NCI-H1048 (cell line): ENCODE measurements around the gene ABLIM3.

Experiments
- DNase-seq: peaks from one replicate; lab custom pipeline; 2025; lab: John Stamatoyannopoulos, UW

Gene ABLIM3

DNA sequence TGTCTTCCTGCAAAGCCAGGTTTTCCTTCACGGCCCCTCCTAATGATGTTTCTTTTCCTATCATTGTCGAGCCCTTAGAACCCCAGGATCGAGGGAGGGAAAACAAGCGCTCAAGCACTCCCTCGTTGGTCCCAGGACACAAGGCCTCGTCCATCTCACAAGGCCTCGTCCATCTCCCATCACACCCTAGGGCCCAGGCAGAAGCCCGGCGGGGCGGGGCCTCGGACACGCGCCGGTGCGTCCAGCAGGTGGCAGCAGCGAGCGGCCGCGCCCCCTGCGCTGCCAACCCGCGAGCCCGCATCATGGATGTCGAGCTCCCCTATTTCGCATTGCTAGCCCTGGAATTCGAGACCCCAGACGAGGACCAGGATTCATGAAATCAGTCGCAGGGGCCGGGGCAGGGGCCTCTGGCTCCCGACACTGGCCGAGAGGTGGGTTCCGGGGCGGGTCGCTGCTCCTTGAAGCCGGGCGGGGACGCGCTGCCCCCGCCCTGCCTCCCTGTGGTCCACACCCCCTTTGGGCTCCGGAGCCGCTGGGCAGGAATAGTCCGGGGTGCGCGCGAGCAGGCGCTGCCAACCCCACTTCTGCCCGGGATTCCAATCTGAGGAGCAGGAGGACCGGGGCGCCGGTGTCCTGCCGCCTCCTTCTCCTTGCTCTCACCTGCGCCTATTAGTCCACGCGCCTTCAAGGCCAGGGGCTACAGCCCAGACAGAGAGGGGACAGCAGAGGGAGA, at the start of gene ABLIM3:
ABLIM3 (plus strand) TSS at position 270 of the 733 bp plus-strand sequence. CDS start 603 bp downstream, outside the sequence.
- no peak for DNase-seq

DNA sequence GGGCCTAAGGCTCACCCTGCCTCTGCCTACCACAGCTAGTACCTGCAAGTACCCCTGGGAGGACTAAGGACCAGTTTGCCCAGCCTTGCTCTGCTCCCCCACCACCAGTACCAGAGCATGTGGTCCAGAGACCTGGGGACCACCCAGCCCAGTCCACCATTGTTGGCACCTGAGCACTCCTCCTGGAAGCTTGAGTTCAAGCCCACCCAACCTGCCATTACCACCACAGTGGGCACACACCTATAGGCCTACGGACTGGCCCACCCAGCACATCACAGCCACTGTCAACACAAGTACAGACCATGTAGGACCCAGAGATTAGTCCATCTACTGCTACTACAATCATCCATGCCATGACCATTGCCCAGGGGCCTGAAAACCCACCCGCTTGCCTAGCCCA, 47.7 kb upstream of the ABLIM3 start:
- no peak for DNase-seq

DNA sequence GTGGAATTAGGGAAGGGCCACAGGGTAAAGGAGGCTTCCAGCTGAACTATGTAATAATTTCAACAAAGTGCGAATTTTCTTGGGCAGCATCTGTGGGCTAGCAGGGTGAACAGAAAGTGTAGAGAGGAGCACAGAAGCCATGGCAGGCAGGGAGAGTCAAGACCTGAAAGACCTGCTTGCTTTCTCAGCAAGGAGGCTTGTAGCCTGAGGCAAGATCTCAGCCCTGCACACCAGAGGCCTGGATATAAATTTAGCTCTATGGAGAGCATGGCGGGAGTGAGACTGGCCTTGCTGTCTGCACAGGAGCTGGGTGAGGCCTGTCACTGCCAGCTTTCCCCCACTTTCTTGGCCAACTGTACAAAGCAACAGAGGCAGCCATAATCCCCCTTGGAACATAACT, 46.3 kb upstream of the ABLIM3 start:
- no peak for DNase-seq

DNA sequence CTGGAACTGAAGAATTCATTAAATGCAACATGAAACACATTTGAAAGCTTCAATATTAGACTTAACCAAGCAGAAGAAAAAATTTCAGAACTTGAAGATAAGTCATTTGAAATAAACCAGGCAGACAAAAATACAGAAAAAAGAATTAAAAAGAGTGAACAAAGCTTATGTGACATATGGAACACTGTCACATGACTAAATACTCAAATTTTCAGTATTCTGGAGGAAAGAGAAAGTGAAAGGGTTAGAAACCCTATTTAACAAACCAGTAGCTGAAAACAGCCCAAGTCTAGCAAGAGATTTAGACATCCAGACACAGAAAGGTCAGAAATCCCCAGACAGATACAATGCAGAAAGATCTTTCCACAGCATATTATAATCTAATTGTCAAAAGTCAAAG, 41.4 kb upstream of the ABLIM3 start:
- no peak for DNase-seq

DNA sequence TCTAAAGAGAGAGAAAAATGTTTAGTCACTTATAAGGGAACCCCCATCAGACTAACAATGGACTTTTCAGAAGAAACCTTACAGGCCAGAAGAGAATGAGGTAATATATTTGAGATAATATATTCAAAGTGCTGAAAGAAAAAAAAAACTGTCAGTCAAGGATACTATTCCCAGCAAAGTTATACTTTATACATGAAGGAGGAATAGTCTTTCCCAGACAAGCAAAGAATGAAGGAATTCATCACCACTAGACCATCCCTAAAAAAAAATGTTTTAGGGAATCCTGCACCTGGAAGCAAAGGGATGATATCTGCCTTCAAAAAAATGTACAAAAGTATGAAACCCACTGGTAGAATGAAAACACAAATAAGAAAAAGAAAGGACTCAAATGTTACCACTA, 41.0 kb upstream of the ABLIM3 start:
- no peak for DNase-seq

DNA sequence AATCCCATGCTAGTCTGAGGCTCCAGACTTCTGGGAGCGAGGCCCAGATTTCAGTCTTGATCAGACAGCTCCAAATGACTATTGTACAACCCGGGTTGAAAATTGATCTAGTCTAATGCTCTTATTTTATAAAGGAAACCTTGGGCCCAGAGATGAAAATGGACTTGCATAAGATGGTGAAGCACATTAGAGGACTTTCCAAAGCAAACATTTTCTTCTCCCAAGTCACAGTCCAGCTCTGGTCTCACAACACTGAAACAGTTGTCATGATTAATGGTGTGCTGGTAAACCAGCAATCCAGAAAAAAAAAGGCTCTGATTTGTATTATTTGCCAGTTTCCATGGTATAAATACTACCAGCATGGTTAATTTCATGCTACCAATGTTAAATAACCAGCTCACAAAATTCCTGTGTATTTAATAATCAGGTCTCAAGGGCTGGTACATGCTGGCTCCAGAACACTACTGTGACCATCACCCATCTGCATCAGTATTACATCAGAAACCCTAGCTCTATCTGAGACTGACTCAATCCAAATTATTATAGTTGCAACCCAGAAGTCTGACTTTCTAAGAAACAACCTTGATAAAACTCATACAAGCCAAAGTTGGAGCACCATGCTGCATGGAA, 32.5 kb upstream of the ABLIM3 start:
- DNase-seq = no peak

DNA sequence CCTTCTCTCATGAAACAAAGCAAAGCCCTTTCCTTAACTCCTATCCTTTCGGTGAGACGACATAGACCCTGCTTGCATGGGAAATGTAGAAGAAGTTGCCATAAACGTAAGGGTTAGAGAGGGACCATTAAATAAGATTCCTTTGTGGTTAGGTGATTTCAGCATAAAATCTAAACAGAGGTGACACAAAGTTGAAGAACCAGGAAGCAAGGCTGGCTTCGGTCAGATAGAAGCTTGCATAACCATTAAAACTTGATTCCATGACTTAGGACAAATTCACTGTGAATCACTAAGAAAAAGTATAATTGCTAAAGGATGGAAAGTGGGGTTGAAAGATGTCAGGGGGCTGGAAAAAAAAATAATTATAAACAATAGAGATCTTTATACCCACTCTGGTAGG, 30.9 kb upstream of the ABLIM3 start:
- no peak for DNase-seq

DNA sequence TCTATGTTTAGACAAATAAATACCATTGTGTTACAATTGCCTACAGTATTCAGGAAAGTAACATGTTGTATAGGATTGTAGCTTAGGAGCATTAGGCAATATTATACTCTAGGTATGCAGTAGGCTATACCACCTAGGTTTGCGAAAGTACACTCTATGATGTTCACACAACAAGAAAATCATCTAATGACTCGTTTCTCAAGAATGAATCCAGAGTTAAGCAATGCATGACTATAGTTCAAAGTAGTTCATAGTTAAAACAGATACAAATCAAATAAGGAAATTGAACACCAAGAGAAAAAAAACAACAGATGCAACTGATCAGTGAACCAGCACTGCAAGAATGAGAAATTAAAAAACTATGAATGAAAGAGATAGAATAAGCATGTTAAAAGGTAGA, 27.6 kb upstream of the ABLIM3 start:
- no peak for DNase-seq

DNA sequence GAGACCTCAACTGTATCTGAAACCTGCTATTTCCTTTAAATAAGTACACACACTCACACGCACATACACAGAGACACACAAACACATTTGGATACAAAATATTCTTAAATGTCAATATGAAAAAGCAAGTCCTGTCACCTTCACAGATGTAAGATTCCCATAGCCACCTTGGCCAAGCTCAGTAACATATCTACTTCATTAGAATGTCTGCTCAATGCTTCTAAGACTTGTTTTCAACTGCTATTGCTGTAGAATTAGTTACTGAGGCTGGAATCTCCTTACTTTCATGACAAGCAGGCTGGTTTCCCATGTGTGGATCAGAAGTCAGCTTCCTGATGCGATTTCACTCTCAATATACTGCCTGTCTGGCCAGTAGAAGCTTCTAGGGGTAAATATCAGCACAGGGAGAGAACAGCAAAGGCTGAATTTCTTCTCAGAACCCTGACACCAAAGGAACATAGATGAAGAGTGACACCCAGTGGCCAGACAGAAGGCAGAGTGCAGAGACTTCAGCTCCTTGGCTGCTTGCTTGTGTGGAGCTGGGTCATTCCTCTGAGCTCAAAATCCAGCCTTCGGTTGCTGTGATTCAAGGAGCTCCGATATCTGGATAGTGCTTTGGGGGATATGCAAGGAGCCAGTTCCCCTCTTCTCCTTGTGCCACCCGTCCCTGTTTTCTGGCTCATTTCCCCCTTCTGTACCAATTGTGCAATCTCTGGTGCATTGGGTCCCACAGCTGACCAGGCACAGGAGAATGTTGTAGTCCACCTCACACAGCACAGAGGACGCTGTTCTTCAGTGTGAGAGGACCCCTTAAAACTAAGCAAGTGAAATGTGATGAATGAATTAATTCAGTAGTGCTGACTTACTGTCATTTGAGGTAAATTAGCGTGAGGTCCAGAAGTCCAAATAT, 26.6 kb upstream of the ABLIM3 start:
- no peak for DNase-seq

DNA sequence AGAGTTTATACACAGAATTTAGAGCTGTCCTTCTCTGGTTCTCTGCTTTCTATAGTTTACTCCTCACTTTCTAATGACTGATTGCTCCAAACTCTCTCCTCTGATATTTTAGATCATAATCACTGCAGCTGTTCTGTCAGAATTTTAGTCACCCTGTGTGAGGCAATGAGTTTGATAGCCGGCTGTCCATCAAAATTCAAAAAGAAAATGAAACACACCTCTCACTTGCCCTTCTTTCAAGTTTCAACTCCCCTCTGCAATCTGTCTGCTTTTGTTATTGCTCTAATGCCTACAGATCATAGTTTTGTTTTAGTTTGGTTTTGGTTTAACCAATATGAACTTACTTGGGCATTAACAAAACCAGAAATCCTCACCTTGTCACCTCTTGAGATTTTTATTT, 23.3 kb upstream of the ABLIM3 start:
- DNase-seq = no peak

DNA sequence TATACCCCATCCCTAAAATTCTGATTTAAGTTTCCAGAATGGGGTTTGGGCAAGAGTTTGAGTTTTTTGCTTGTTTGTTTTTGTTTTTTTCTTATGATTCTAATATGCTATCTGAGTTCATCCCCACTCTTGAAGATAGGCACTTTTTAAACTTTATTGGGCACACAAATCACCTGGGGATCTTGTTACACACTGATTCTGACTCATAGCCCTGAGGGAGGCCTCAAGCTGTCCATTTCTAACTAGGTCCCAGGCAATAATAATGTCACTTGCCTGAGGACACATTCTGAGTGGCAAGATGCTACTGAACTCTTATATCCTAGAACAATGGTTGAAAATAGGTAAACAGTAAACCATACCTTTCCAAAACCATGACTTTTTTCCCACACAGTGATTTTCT, 22.8 kb upstream of the ABLIM3 start:
- no peak for DNase-seq

DNA sequence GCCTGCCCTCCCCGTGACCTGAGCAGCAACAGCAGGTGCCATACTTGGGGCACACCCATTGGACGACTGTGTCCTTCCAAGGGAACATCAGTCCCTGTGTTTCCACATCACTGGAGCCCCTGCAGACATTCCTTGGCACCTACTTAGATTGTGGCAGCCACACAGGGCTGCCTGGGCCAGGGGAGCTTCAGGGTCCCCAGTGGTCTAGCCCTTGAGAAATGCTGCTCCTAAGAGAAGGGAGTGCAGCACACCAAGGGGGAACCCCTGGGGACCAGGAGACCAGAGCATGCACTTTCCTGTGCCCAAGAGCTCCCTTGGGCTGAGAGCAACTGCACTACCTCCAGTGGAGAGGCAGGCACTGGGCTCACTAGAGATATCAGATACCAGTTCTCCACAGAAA, 20.1 kb upstream of the ABLIM3 start:
- DNase-seq = no peak

DNA sequence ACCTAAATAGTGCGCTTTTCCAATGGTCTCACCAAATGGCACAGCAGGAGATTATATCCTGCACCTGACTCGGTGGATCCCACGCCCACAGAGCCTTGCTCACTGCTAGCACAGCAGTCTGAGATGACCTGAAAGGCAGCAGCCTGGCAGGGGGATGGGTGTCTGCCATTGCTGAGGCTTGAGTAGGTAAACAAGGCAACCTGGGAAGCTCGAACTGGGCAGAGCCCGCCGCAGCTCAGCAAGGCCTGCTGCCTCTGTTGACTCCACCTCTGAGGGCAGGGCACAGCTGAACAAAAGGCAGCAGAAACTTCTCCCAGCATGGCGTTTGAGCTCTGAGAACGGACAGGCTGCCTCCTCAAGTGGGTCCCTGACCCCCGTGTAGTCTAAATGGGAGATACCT, 18.1 kb upstream of the ABLIM3 start:
- DNase-seq = no peak

DNA sequence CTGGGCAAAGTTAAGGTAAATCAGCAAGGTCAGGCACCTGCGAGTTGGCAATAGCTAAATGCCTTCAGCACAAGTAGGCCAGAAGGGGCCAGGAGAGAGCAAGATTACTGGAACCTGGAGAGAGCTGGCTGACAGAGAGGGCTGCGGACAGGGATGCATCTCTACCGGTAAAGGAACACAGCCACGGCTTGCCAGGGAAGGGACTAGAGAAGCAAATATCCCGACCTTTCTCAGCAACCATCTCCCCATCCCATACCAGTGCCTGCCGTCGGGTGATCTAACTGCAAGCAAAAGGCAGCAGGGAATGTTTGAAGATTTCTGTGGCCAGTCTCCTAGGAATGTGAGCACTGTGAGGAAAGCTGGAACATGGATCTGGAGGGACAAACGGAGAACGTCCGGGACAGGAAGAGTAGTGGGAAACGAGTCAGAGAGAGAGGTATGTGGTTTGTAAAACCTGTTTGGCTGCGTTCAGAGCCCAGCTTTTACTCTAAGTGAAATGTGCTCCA, 15.9 kb upstream of the ABLIM3 start:
- no peak for DNase-seq

DNA sequence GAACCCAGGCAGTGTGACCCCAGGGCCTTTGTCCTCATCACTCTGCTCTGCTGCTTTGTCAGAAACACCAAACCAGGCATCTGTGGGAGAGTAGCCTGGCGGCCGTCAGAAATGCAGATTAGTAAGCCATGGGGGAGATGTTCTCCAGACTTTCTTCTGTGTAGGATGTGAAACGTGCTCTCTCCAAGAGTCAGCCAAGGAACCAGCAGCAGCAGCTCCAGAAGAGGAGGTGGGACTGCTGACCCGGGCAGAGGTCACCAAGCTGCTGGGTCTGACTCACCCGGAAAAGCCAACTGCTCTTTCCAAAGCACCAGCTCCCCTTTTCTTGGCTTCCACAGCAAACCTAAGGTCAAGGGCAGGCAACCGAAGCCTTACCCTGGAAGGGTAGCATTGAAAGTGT, 14.4 kb upstream of the ABLIM3 start:
- no peak for DNase-seq

DNA sequence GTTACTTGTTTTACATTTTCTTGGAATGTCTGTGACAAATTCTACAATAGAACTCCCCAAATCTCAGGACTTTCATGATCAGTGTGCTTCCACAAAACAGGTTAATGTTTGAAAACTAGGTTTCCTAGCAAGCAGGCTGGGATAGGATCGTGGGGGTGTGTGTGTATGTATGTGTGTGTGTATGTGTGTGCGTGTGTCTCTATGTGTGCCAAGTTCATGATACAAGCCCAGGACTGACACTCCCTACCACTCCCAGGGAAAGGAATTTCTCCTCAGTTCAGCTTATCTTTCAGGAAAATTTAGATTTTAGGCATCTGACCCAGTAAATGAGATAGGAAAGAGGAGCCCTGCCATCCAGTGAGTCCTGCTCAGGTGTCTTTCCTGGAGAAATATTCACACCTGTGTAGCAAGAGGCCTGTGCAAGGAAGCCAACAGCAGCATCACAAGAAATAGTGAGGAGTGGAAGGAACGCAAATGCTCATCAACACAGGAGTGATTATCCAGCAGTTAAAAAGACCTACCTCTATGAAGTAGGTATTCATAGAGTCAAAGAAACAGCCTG, 13.8 kb upstream of the ABLIM3 start:
- no peak for DNase-seq

DNA sequence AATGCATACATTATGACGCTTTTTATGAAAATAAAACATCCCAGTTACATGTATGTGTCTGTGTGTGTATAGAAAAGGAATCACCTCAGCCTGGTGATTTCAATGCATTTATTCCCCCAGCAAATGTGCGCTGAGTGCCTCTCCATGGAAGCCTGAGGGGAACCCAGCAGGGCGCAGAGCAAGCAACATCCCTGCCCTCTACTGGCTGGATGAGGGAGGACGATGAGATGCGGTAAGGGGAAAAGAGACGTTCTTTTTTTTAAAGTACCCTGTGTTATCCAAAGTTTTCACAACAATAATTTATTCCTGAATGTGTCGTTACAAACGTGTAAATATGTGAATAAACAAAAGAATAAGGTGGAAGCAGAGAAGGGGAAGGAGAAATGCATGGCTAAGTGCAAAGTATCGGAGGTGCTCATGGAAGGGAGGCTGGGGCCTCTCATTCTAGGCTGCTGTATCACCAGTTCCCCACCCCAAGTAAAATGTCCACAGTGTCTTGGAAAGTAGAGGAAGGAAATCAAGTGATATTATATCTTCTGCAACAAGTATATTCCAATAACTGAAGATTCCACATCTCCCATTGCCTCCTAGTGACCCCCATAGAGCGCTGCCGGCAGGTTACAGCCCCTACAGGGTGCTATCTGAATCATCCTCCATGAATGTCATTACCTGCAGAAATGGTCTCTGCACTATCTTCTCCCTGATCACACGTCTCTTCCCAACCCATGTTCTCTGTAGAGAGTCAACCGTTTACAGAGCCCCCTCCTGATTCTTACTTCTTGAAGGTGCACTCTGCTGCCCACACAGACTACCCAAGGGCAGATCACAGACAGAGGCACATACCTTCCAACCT, 13.0 kb upstream of the ABLIM3 start:
- DNase-seq = no peak

DNA sequence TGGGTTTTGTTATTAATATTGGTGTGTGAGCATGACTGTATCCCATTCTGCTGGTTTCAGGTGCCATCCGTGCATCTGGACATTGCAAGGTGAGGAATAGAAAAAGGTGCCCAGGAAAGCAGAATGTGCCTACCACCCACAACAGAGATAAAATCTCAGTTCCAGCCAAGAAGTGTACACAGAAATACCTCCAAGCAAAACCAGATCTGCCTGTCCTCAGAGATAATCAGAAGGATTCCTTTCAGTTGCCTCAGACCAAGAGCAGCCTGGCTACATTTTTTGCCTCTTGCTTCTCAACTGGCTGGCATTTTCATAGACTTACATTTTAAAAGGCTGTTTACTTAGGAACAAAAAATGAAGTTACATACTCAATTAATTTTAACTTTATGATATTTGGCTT, 12.1 kb upstream of the ABLIM3 start:
- no peak for DNase-seq

DNA sequence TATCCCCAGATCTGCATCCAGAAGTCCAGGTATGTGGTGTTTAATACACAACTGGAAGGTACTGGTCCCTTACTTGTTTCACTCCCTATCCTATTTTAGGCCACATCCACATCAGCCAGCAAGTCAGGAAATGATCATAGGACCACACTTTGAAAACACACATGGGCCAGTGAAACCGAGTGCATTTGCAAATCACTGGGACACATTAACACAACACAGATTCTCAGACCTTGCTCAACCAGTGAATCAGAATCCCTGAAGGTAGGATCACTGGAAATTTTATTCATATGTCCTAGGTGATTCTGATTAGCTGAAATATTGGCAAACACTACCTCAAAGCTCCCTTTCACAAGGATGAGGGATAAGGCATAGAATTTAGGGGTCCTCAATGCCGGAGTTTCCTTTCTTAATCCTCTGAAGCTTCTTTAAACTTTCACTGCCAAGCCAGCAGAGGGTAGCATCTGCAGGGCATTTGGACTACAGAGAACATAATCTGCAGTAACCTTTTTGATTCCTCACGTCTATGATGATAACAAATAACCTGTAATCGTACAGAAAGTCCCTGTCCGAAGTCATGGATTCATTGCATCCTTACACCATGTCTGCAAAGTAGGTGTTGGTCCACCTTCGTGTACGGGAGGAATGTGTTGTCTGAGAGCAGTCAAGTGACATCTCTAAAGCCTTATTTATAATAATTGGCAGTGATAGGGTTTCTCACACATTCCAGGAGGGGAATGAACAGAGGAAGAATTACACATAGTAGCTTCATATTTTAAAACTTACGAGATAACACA, 11.0 kb upstream of the ABLIM3 start:
- no peak for DNase-seq

DNA sequence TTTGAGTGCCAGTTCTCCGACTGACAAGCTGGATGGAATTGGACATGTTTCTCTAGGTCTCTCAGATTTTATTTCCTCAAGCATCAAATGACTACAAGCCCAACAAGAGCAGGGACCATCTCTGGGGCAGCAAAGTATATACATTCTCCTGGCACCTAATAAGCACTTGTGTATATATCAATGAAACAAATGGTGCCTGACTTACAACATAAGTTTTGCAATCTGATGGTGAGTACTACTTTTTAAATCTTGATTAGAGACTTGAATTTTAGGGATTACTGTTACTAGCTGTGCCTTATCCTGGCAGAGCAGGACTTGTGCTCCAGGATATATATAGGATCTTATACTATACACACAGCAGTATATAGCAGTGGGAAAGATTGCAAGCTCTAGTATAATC, 8.8 kb upstream of the ABLIM3 start:
- no peak for DNase-seq
